Stimulated activated CD8-positive, alpha-beta memory T cell treated with anti-CD3 and anti-CD28 coated beads, Interleukin-15, amount 100 ng/mL, for 4 hours (primary cell): Measurements from ENCODE around the gene LSM3.

Experiments used
- DNase-seq, 2 donors: peaks; one replicate each; pipeline ENCODE4 v3.0.0-alpha.2; 2020; ENCODE audit warnings: low read depth in 2 of 2

The LSM3 gene

GRCh38 chr3:14240366-14240765, 61.7 kb downstream of the LSM3 start:
- DNase-seq = no peak

GRCh38 chr3:14241716-14242115, 63.1 kb downstream of the LSM3 start:
- no peak for DNase-seq

GRCh38 chr3:14242490-14243311, 64.1 kb downstream of the LSM3 start:
- no peak for DNase-seq

GRCh38 chr3:14243782-14244181, 65.2 kb downstream of the LSM3 start:
- no peak for DNase-seq

- DNase-seq = no peak
Measured at GRCh38 chr3:14244521-14245247, 66.1 kb downstream of the LSM3 start.

GRCh38 chr3:14245248-14245639, 66.6 kb downstream of the LSM3 start:
- no peak for DNase-seq

GRCh38 chr3:14245822-14246221, 67.2 kb downstream of the LSM3 start:
- no peak for DNase-seq

GRCh38 chr3:14246414-14246813, 67.8 kb downstream of the LSM3 start:
- DNase-seq = no peak

GRCh38 chr3:14248477-14248848, 69.8 kb downstream of the LSM3 start:
- DNase-seq = no peak

- DNase-seq = no peak
Measured at GRCh38 chr3:14248849-14249523, 70.4 kb downstream of the LSM3 start.
